ENCODE results near the gene COL4A2. TPM values are rescaled to one million over a fixed set of nuclear protein-coding genes. Genes with fewer than 3 reads are reported as not detected.

The COL4A2 gene
- total and polyA plus RNA-seq, 2 donors (not counting 1 experiment from before 2014, with no cell fraction given) = 0.17 TPM; not detected in 1

DNA sequence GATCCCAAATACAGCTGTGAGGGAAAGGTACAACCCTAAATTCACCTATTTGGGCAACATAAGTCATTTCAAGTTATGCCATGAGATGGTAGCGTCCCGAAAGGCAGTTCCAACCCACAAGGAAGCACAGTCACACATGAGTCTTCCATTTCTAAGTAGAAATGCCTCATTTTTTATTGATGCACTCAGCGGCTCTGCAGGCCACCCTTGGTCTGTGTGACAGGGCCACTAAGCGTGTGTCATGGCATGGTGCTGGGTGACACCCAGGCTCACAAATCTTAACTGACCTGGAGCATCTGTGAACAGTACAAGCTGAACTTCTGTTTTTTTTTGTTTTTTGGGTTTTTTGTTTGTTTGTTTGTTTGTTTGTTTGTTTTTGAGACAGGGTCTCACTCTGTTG lies 239.3 kb downstream of the COL4A2 start:
- peaks cover 0 to 4% (median 0%) of the 10 kb centered on the region in 3 donors for H3K9me3 ChIP-seq (ENCODE audit: control extremely low read depth in 1 of 3, control insufficient read depth in 2 of 3, insufficient read depth in 1 of 3, low read length in 2 of 3)
- no peak overlapping the region for H3K27ac ChIP-seq (ENCODE audit: low read length in 2 of 2)
- H3K36me3 ChIP-seq (replicated peaks in 1 of 2; ENCODE audit: control extremely low read depth in 1 of 2, control insufficient read depth in 1 of 2, extremely low read depth in 1 of 2, insufficient read depth in 2 of 2, low read length in 1 of 2) = no peaks in the 10 kb centered on the region
- no peak for DNase-seq
- H3K27me3 Mint-ChIP-seq = no peaks in the 10 kb centered on the region
- H3K4me3 ChIP-seq (ENCODE audit: control extremely low read depth in 1 of 5, extremely low read depth in 1 of 5, insufficient read depth in 1 of 5, low read depth in 2 of 5, low read length in 4 of 5) = no peak overlapping the region
- no peaks in the 10 kb centered on the region for H3K4me1 ChIP-seq (ENCODE audit: control insufficient read depth in 2 of 2, insufficient read depth in 2 of 2, low read length in 2 of 2)
- ATAC-seq (ENCODE audit: low read depth) = no peak
- H3K9ac ChIP-seq (ENCODE audit: low read length) = no peak overlapping the region
- ChIA-PET POLR2A (no interaction called here), CTCF (interaction anchor here (0.7 kb wide), 1 partner anchor 91 kb away, joined by 3 read pairs; no protein-coding TSS in a partner anchor)
- H3K27me3 ChIP-seq (replicated peaks in 1 of 4; ENCODE audit: control extremely low read depth in 1 of 4, control insufficient read depth in 3 of 4, insufficient read depth in 4 of 4, low read length in 3 of 4) = no peaks in the 10 kb centered on the region
- intact Hi-C loops (cut with micrococcal nuclease) = no loop called here
- H2AFZ ChIP-seq (ENCODE audit: insufficient read depth, low read depth, low read length, poor library complexity, severe bottlenecking) = no peak overlapping the region
- H3K79me2 ChIP-seq (ENCODE audit: control insufficient read depth, insufficient read depth, low read length) = no peaks in the 10 kb centered on the region
- no peaks in the 10 kb centered on the region for H4K20me1 ChIP-seq (ENCODE audit: control insufficient read depth, insufficient read depth, low read length, poor library complexity, severe bottlenecking)
- 94% methylated on average over 2 of the region's 4 CpGs for WGBS (ENCODE audit: insufficient coverage)
- no peak for TF ChIP-seq EZH2 (IDR thresholded peaks at IDR 0.05; ENCODE audit: borderline replicate concordance, insufficient read depth, low read depth, low read length, poor library complexity, severe bottlenecking)
- TF ChIP-seq, protein P1, sequence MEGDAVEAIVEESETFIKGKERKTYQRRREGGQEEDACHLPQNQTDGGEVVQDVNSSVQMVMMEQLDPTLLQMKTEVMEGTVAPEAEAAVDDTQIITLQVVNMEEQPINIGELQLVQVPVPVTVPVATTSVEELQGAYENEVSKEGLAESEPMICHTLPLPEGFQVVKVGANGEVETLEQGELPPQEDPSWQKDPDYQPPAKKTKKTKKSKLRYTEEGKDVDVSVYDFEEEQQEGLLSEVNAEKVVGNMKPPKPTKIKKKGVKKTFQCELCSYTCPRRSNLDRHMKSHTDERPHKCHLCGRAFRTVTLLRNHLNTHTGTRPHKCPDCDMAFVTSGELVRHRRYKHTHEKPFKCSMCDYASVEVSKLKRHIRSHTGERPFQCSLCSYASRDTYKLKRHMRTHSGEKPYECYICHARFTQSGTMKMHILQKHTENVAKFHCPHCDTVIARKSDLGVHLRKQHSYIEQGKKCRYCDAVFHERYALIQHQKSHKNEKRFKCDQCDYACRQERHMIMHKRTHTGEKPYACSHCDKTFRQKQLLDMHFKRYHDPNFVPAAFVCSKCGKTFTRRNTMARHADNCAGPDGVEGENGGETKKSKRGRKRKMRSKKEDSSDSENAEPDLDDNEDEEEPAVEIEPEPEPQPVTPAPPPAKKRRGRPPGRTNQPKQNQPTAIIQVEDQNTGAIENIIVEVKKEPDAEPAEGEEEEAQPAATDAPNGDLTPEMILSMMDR (IDR thresholded peaks at IDR 0.05) = no peak
- peaks cover 2% of the 10 kb centered on the region for H3K9me3 Mint-ChIP-seq (ENCODE audit: insufficient read depth)
- peaks cover 4% of the 10 kb centered on the region for H3K4me1 Mint-ChIP-seq
- H3K4me2 ChIP-seq (replicated peaks; ENCODE audit: low read depth, low read length, poor library complexity, severe bottlenecking) = no peak overlapping the region
- no peak overlapping the region for H3K4me3 Mint-ChIP-seq
- H3K27ac Mint-ChIP-seq = no peak overlapping the region

DNA sequence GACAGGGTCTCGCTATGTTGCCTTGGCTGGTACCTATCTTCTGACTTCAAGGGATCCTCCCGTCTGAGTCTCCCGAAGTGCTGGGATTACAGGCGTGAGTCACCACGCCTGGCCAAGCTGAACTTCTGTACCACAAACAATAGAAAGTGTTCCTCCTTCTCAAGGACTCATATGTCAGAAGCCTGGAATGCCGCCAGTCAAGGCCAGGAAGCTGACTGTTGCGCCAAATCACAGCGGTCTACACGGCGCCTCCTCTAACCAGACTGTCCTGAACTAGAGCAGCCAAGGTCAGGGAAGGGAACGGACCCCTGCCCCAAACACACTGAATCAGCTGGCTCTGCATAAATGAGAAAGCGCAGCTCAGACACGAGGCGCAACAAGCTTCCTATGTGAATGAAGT lies 239.8 kb downstream of the COL4A2 start:
- POLR2A ChIA-PET = no interaction called here

More for the DNA sequence above, 239.8 kb downstream of the COL4A2 start:
- DNase-seq = no peak
- Mint-ChIP-seq H3K4me3 (no peak overlapping the region), H3K4me1 (peaks cover 4% of the 10 kb centered on the region), H3K27me3 (no peaks in the 10 kb centered on the region), H3K9me3 (ENCODE audit: insufficient read depth) (peaks cover 2% of the 10 kb centered on the region), H3K27ac (no peak overlapping the region)
- Histone ChIP-seq H3K9ac (ENCODE audit: low read length) (no peak overlapping the region), H3K4me3 (ENCODE audit: control extremely low read depth in 1 of 5, extremely low read depth in 1 of 5, insufficient read depth in 1 of 5, low read depth in 2 of 5, low read length in 4 of 5) (no peak overlapping the region), H3K27ac (ENCODE audit: low read length in 2 of 2) (no peak overlapping the region), H3K4me1 (ENCODE audit: control insufficient read depth in 2 of 2, insufficient read depth in 2 of 2, low read length in 2 of 2) (no peaks in the 10 kb centered on the region), H3K36me3 (replicated peaks in 1 of 2; ENCODE audit: control extremely low read depth in 1 of 2, control insufficient read depth in 1 of 2, extremely low read depth in 1 of 2, insufficient read depth in 2 of 2, low read length in 1 of 2) (no peaks in the 10 kb centered on the region), H3K9me3 (ENCODE audit: control extremely low read depth in 1 of 3, control insufficient read depth in 2 of 3, insufficient read depth in 1 of 3, low read length in 2 of 3) (peaks cover 0 to 4% (median 0%) of the 10 kb centered on the region in 3 donors), H3K4me2 (replicated peaks; ENCODE audit: low read depth, low read length, poor library complexity, severe bottlenecking) (no peak overlapping the region), H4K20me1 (ENCODE audit: control insufficient read depth, insufficient read depth, low read length, poor library complexity, severe bottlenecking) (no peaks in the 10 kb centered on the region), H3K79me2 (ENCODE audit: control insufficient read depth, insufficient read depth, low read length) (peaks cover 3% of the 10 kb centered on the region), H3K27me3 (replicated peaks in 1 of 4; ENCODE audit: control extremely low read depth in 1 of 4, control insufficient read depth in 3 of 4, insufficient read depth in 4 of 4, low read length in 3 of 4) (no peaks in the 10 kb centered on the region), H2AFZ (ENCODE audit: insufficient read depth, low read depth, low read length, poor library complexity, severe bottlenecking) (no peak overlapping the region)
- CTCF ChIA-PET = interaction anchor here (0.7 kb wide), 1 partner anchor 91 kb away, joined by 3 read pairs; no protein-coding TSS in a partner anchor
- TF ChIP-seq, protein P1 (IDR thresholded peaks at IDR 0.05) = no peak
- ATAC-seq (ENCODE audit: low read depth) = no peak
- 98% methylated on average over 14 of the region's 14 CpGs for WGBS (ENCODE audit: insufficient coverage)
- intact Hi-C loops (cut with micrococcal nuclease) = no loop called here

All from B cell (primary cell).